Sigmoid colon (tissue), 7 donors: ENCODE measurements around the gene GPC6. TPM values are rescaled to one million over a fixed set of nuclear protein-coding genes. Genes with fewer than 3 reads are reported as not detected.

ENCODE experiments used
- DNase-seq: peaks from one replicate; pipeline ENCODE4 v3.0.0-alpha.2; 2019
- H3K27ac ChIP-seq, 4 donors: fragments of 200-600 bp; sonication (generic); one replicate each; pipeline ENCODE4 v1.5.1; 2016 to 2019; ENCODE audit warnings: mild to moderate bottlenecking in 1 of 4
- H3K27me3 ChIP-seq, 3 donors: fragments of 200-600 bp; sonication (generic); one replicate each; pipeline ENCODE4 v1.5.1; 2019; ENCODE audit warnings: mild to moderate bottlenecking in 1 of 3
- H3K36me3 ChIP-seq, 4 donors: fragments of 200-600 bp; sonication (generic); one replicate each; pipeline ENCODE4 v1.5.1; 2016 to 2019
- H3K4me1 ChIP-seq, 4 donors: fragments of 200-600 bp; sonication (generic); one replicate each; pipeline ENCODE4 v1.5.1; 2017 to 2019
- H3K4me3 ChIP-seq, 4 donors: fragments of 200-600 bp; sonication (generic); one replicate each; pipeline ENCODE4 v1.5.1; 2017 to 2019; ENCODE audit warnings: mild to moderate bottlenecking in 2 of 4, moderate library complexity in 1 of 4
- H3K9me3 ChIP-seq, 4 donors: fragments of 200-600 bp in 3 of 4; sonication (generic) in 3 of 4; one replicate each; pipeline versions ENCODE4 v1.5.1 to v1.6.1; 2013 to 2019
- CTCF ChIP-seq, 4 experiments: fragments of 450-650 bp in 3 of 4; fragments of 200-600 bp in 1 of 4; IDR thresholded peaks; one replicate each; pipeline ENCODE4 v1.5.1; 2016 to 2019; ENCODE audit warnings: antibody characterized with exemption in 4 of 4, mild to moderate bottlenecking in 3 of 4, moderate library complexity in 2 of 4
- EP300 ChIP-seq, 4 donors: sonication (generic); formaldehyde crosslinking; IDR thresholded peaks; one replicate each; pipeline ENCODE4 v1.6.1; 2017; ENCODE audit warnings: antibody characterized with exemption in 4 of 4
- POLR2A ChIP-seq, 2 donors: fragments of 450-650 bp; IDR thresholded peaks; one replicate each; pipeline ENCODE4 v1.6.1; 2016; ENCODE audit warnings: antibody characterized with exemption in 2 of 2, mild to moderate bottlenecking in 2 of 2, moderate library complexity in 2 of 2
- POLR2AphosphoS5 ChIP-seq, 4 donors: sonication (generic); formaldehyde crosslinking; IDR thresholded peaks; one replicate each; pipeline ENCODE4 v1.6.1; 2017; ENCODE audit warnings: antibody characterized with exemption in 4 of 4
- WGBS, 2 donors: extraction: QIAGEN DNeasy Blood & Tissue Kit; methylation state at CpG; one replicate each; pipeline ENCODE4 v1.1.7; 2013; 5-methylcytosine and 5-hydroxymethylcytosine counted together
- intact Hi-C: fragments of 100-400 bp; cut with DNase I; formaldehyde crosslinking; loops from one replicate; pipeline ENCODE4 v1.15.1; 2023
- polyA plus RNA-seq, 3 donors: library from polyadenylated mRNA; stranded (reverse); fragments of 200-250 nt; gene quantifications; one replicate each; pipeline ENCODE4 v1.2.3, GENCODE V29; 2013
- total RNA-seq, 4 donors: library from RNA; depleted of rRNA; stranded (reverse); fragments of >200 nt; gene quantifications; one replicate each; pipeline ENCODE4 v1.1.0, GENCODE V29; 2016
- donor health status: healthy with polysubstance abuse.
- donor health status: Bipolar disorder and iron deficiency.
- donor health status: healthy.

GPC6 gene
- total and polyA plus RNA-seq, 7 donors: 0.23 to 27.5 (median 14.4) TPM

- intact Hi-C loops: no loop called here
- WGBS, 2 donors: 69 to 77% methylated on average over 2 of the region's 2 CpGs
Observed at GRCh38 chr13:93966267-93966936, 739.8 kb downstream of the GPC6 start.

GRCh38 chr13:93967286-93967685 lies 740.7 kb downstream of the GPC6 start:
- H3K4me1 ChIP-seq: no peaks in the 10 kb centered on the region
- TF ChIP-seq CTCF (IDR thresholded peaks at IDR 0.05): no peak
- no peak for TF ChIP-seq POLR2A (IDR thresholded peaks at IDR 0.05)
- TF ChIP-seq EP300 (IDR thresholded peaks at IDR 0.05): no peak
- no peak for TF ChIP-seq POLR2AphosphoS5 (IDR thresholded peaks at IDR 0.05)
- no peaks in the 10 kb centered on the region for H3K27me3 ChIP-seq
- intact Hi-C loops: no loop called here
- no peaks in the 10 kb centered on the region for H3K36me3 ChIP-seq
- H3K9me3 ChIP-seq: no peaks in the 10 kb centered on the region
- 48 to 80% methylated on average over 2 of the region's 2 CpGs for WGBS, 2 donors
- H3K4me3 ChIP-seq: no peak overlapping the region
- H3K27ac ChIP-seq: no peak overlapping the region
- DNase-seq: no peak

More at GRCh38 chr13:93966267-93966936, 739.8 kb downstream of the GPC6 start:
- no peak overlapping the region for H3K27ac ChIP-seq
- no peaks in the 10 kb centered on the region for H3K4me1 ChIP-seq
- TF ChIP-seq POLR2A (IDR thresholded peaks at IDR 0.05) (no peak), EP300 (IDR thresholded peaks at IDR 0.05) (no peak), POLR2AphosphoS5 (IDR thresholded peaks at IDR 0.05) (no peak), CTCF (IDR thresholded peaks at IDR 0.05) (no peak)
- H3K4me3 ChIP-seq: no peak overlapping the region
- DNase-seq: no peak
- H3K27me3 ChIP-seq: no peaks in the 10 kb centered on the region
- no peaks in the 10 kb centered on the region for H3K9me3 ChIP-seq
- no peaks in the 10 kb centered on the region for H3K36me3 ChIP-seq

- WGBS, 2 donors: 83 to 90% methylated on average over 2 of the region's 2 CpGs
- TF ChIP-seq EP300 (IDR thresholded peaks at IDR 0.05) (no peak), CTCF (IDR thresholded peaks at IDR 0.05) (no peak), POLR2A (IDR thresholded peaks at IDR 0.05) (no peak), POLR2AphosphoS5 (IDR thresholded peaks at IDR 0.05) (no peak)
- intact Hi-C loops: no loop called here
- Histone ChIP-seq H3K27me3 (no peaks in the 10 kb centered on the region), H3K27ac (no peak overlapping the region), H3K9me3 (no peaks in the 10 kb centered on the region), H3K36me3 (no peaks in the 10 kb centered on the region), H3K4me1 (peaks cover 0 to 9% (median 4%) of the 10 kb centered on the region in 4 donors), H3K4me3 (no peak overlapping the region)
- no peak for DNase-seq
Observed at GRCh38 chr13:93975242-93975641, 748.6 kb downstream of the GPC6 start.

- Histone ChIP-seq H3K9me3 (no peaks in the 10 kb centered on the region), H3K27me3 (no peaks in the 10 kb centered on the region), H3K36me3 (no peaks in the 10 kb centered on the region), H3K4me3 (no peak overlapping the region), H3K27ac (no peak overlapping the region), H3K4me1 (peaks cover 0 to 18% (median 8%) of the 10 kb centered on the region in 4 donors)
- DNase-seq: no peak
- TF ChIP-seq EP300 (IDR thresholded peaks at IDR 0.05): no peak
- no peak for TF ChIP-seq POLR2A (IDR thresholded peaks at IDR 0.05)
- no peak for TF ChIP-seq CTCF (IDR thresholded peaks at IDR 0.05)
- TF ChIP-seq POLR2AphosphoS5 (IDR thresholded peaks at IDR 0.05): no peak
- intact Hi-C loops: no loop called here
- 84% methylated on average over 5 of the region's 5 CpGs for WGBS, 2 donors
Observed at GRCh38 chr13:93976528-93976927, 749.9 kb downstream of the GPC6 start.

GRCh38 chr13:93977986-93978385 lies 751.4 kb downstream of the GPC6 start:
- intact Hi-C loops: no loop called here
- no peak overlapping the region for H3K27ac ChIP-seq
- peaks cover 0 to 30% (median 13%) of the 10 kb centered on the region in 4 donors for H3K4me1 ChIP-seq
- no peak for DNase-seq
- TF ChIP-seq POLR2A (IDR thresholded peaks at IDR 0.05): no peak
- TF ChIP-seq POLR2AphosphoS5 (IDR thresholded peaks at IDR 0.05): no peak
- no peak for TF ChIP-seq CTCF (IDR thresholded peaks at IDR 0.05)
- no peak for TF ChIP-seq EP300 (IDR thresholded peaks at IDR 0.05)
- no peak overlapping the region for H3K4me3 ChIP-seq
- H3K36me3 ChIP-seq: no peaks in the 10 kb centered on the region
- no peaks in the 10 kb centered on the region for H3K27me3 ChIP-seq
- WGBS, 2 donors: 72 to 86% methylated on average over 3 of the region's 3 CpGs
- H3K9me3 ChIP-seq: no peaks in the 10 kb centered on the region
